Neural cell (in vitro differentiated cells): ENCODE results near the gene CROCC2. TPM values are rescaled to one million over a fixed set of nuclear protein-coding genes. Genes with fewer than 3 reads are reported as not detected.

Experiments used
- H2AFZ ChIP-seq: fragments of 200-600, 300-800 bp; sonication (generic), shearing (Covaris generic); 2 replicates; pipeline ENCODE4 v1.6.0; 2014; ENCODE audit warnings: low read depth, mild to moderate bottlenecking, antibody characterized with exemption, low read length, moderate library complexity
- H3F3A ChIP-seq: fragments of 200-600 bp; shearing (Covaris generic); 2 replicates; pipeline ENCODE4 v1.6.1; 2016; ENCODE audit warnings: mild to moderate bottlenecking, moderate library complexity, mixed read lengths, antibody characterized with exemption, low read length; ENCODE audit not compliant: insufficient read depth, poor library complexity, severe bottlenecking
- H3K27ac ChIP-seq: fragments of 200-600, 300-800 bp; sonication (generic), shearing (Covaris generic); 2 replicates; pipeline ENCODE4 v1.5.1; 2014; ENCODE audit warnings: mild to moderate bottlenecking, low read length, moderate library complexity
- H3K27me3 ChIP-seq: fragments of 300-800, 200-600 bp; sonication (generic), shearing (Covaris generic); 2 replicates; pipeline ENCODE4 v1.6.0; 2014; ENCODE audit warnings: mild to moderate bottlenecking, low read depth, low read length, moderate library complexity; ENCODE audit not compliant: insufficient read depth
- H3K36me3 ChIP-seq: fragments of 300-800, 200-600 bp; sonication (generic), shearing (Covaris generic); 2 replicates; pipeline ENCODE4 v1.5.1; 2014; ENCODE audit warnings: mild to moderate bottlenecking, antibody characterized with exemption, low read length, moderate library complexity; ENCODE audit not compliant: insufficient read depth
- H3K4me2 ChIP-seq: fragments of 300-800, 200-600 bp; sonication (generic), shearing (Covaris generic); 2 replicates; pipeline ENCODE4 v1.6.0; 2014; ENCODE audit warnings: mild to moderate bottlenecking, low read length
- H3K4me3 ChIP-seq: fragments of 300-800, 200-600 bp; sonication (generic), shearing (Covaris generic); 2 replicates; pipeline ENCODE4 v1.5.1; 2014; ENCODE audit warnings: mild to moderate bottlenecking, low read length, moderate library complexity
- H3K79me2 ChIP-seq: fragments of 200-600 bp; shearing (Covaris generic); replicated peaks from 2 replicates; pipeline ENCODE4 v1.6.0; 2014; ENCODE audit warnings: mild to moderate bottlenecking, low read length, moderate library complexity; ENCODE audit not compliant: insufficient read depth
- H3K9ac ChIP-seq: fragments of 300-800, 200-600 bp; sonication (generic), shearing (Covaris generic); 2 replicates; pipeline ENCODE4 v1.6.1; 2016; ENCODE audit warnings: mild to moderate bottlenecking, low read length, mixed read lengths
- H3K9me2 ChIP-seq: fragments of 200-600 bp; shearing (Covaris generic); 2 replicates; pipeline ENCODE4 v1.6.1; 2016; ENCODE audit warnings: mild to moderate bottlenecking, low read length, mixed read lengths; ENCODE audit not compliant: insufficient read depth
- H3K9me3 ChIP-seq: fragments of 200-600, 300-800 bp; sonication (generic), shearing (Covaris generic); 2 replicates; pipeline ENCODE4 v1.6.1; 2016; ENCODE audit warnings: mild to moderate bottlenecking, mixed run types, low read length, moderate library complexity, mixed read lengths
- H4K20me1 ChIP-seq: fragments of 200-600 bp; shearing (Covaris generic); 2 replicates; pipeline ENCODE4 v1.6.1; 2016; ENCODE audit warnings: mild to moderate bottlenecking, mixed run types; ENCODE audit not compliant: insufficient read depth
- CTCF ChIP-seq: fragments of 450-650 bp; IDR thresholded peaks from 2 replicates; pipeline ENCODE4 v1.5.1; 2014; ENCODE audit warnings: antibody characterized with exemption, mild to moderate bottlenecking, moderate library complexity; ENCODE audit not compliant: poor library complexity, severe bottlenecking
- EP300 ChIP-seq: fragments of 450-650 bp; conservative IDR thresholded peaks from 2 replicates; pipeline ENCODE4 v1.6.1; 2014; ENCODE audit warnings: antibody characterized with exemption, mild to moderate bottlenecking, moderate library complexity; ENCODE audit not compliant: poor library complexity, severe bottlenecking
- EZH2 ChIP-seq: fragments of 200-600, 300-800 bp; shearing (Covaris generic), sonication (generic); IDR thresholded peaks from 2 replicates; pipeline ENCODE4 v1.6.1; 2014; ENCODE audit warnings: antibody characterized with exemption, low read length, borderline replicate concordance, mild to moderate bottlenecking; ENCODE audit not compliant: insufficient read depth, poor library complexity, severe bottlenecking
- MXI1 ChIP-seq: fragments of 450-650 bp; conservative IDR thresholded peaks from 2 replicates; pipeline ENCODE4 v1.6.1; 2014; ENCODE audit warnings: antibody characterized with exemption, mild to moderate bottlenecking; ENCODE audit not compliant: poor library complexity, severe bottlenecking
- POLR2AphosphoS5 ChIP-seq: IDR thresholded peaks from 2 replicates; pipeline ENCODE4 v1.6.1; 2012
- RAD21 ChIP-seq: fragments of 450-650 bp; conservative IDR thresholded peaks from 2 replicates; pipeline ENCODE4 v1.6.1; 2014; ENCODE audit warnings: antibody characterized with exemption, mild to moderate bottlenecking, moderate library complexity
- REST ChIP-seq: IDR thresholded peaks from 2 replicates; pipeline ENCODE4 v1.6.1; 2012; ENCODE audit warnings: borderline replicate concordance
- SMC3 ChIP-seq: fragments of 450-650 bp; conservative IDR thresholded peaks from 2 replicates; pipeline ENCODE4 v1.6.1; 2014; ENCODE audit warnings: antibody characterized with exemption, mild to moderate bottlenecking, moderate library complexity; ENCODE audit not compliant: poor library complexity
- TAF1 ChIP-seq: IDR thresholded peaks from 2 replicates; pipeline ENCODE4 v1.6.1; 2012; ENCODE audit warnings: low read depth
- polyA plus RNA-seq: library from polyadenylated mRNA; depleted of rRNA; stranded (reverse); fragments of >200 nt; gene quantifications from 2 replicates; pipeline ENCODE4 v1.2.3, GENCODE V29; 2014

Gene CROCC2
- polyA plus RNA-seq, 1 donor from 2014 or later: 0.09 TPM

- H3K9me2 ChIP-seq: no peaks in the 10 kb centered on the region
- no peaks in the 10 kb centered on the region for H3K27me3 ChIP-seq
- no peaks in the 10 kb centered on the region for H3K9me3 ChIP-seq
- TF ChIP-seq RAD21: no peak
- TF ChIP-seq SMC3: no peak
- no peak for TF ChIP-seq POLR2AphosphoS5
- no peak for TF ChIP-seq EP300
- TF ChIP-seq CTCF: no peak
- no peak for TF ChIP-seq MXI1
- no peak for TF ChIP-seq EZH2
- TF ChIP-seq REST: no peak
- no peak for TF ChIP-seq TAF1
- H4K20me1 ChIP-seq: no peaks in the 10 kb centered on the region
- H3K27ac ChIP-seq: no peak overlapping the region
- H3K79me2 ChIP-seq: no peaks in the 10 kb centered on the region
- no peak overlapping the region for H3K4me3 ChIP-seq
- no peak overlapping the region for H2AFZ ChIP-seq
- H3K4me2 ChIP-seq: no peak overlapping the region
- H3K9ac ChIP-seq: no peak overlapping the region
- H3F3A ChIP-seq: no peaks in the 10 kb centered on the region
- no peaks in the 10 kb centered on the region for H3K36me3 ChIP-seq
Measured at GRCh38 chr2:240959941-240960308, 53.8 kb downstream of the CROCC2 start.

- H3F3A ChIP-seq: no peaks in the 10 kb centered on the region
Measured at GRCh38 chr2:240960309-240960970, 54.3 kb downstream of the CROCC2 start.

More at GRCh38 chr2:240960309-240960970, 54.3 kb downstream of the CROCC2 start:
- no peak overlapping the region for H3K27ac ChIP-seq
- H3K9ac ChIP-seq: no peak overlapping the region
- no peak overlapping the region for H2AFZ ChIP-seq
- H3K9me3 ChIP-seq: no peaks in the 10 kb centered on the region
- no peak for TF ChIP-seq POLR2AphosphoS5
- no peak for TF ChIP-seq EZH2
- TF ChIP-seq REST: no peak
- TF ChIP-seq TAF1: no peak
- TF ChIP-seq EP300: no peak
- TF ChIP-seq RAD21: no peak
- no peak for TF ChIP-seq CTCF
- no peak for TF ChIP-seq SMC3
- TF ChIP-seq MXI1: no peak
- no peaks in the 10 kb centered on the region for H3K36me3 ChIP-seq
- H3K4me2 ChIP-seq: no peak overlapping the region
- no peaks in the 10 kb centered on the region for H3K79me2 ChIP-seq
- no peaks in the 10 kb centered on the region for H3K27me3 ChIP-seq
- H3K4me3 ChIP-seq: no peak overlapping the region
- no peaks in the 10 kb centered on the region for H3K9me2 ChIP-seq
- H4K20me1 ChIP-seq: no peaks in the 10 kb centered on the region
